ENCODE results near the gene ACE.
"Not testable (repeated sequence)": the region's sequence is repeated elsewhere in the genome, so short reads cannot be mapped to it uniquely, and the experiment has no call there.

ACE gene

DNA sequence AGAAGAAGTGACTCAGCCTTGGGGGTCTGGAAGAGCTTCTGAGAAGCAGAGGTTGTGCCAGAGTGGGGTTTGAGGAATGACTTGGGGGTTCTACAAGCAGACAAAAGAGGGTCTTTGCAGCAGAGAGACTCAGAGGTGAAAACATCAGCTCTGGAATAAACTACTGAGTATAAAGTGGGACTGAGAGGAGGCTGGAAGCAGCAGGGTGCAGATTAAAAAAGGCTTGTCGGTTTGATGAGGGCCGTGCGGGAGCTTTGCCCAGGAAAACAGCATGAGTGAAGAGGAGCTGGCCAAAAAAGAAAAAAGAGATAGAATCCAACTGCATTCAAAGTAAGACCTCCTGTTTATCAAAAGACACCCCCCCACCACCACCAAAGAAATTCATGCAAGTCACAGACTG, 13.1 kb upstream of the ACE start:
- no peaks in the 10 kb centered on the region for H3K36me3 ChIP-seq (replicated peaks in 1 of 2; ENCODE audit: control insufficient read depth in 2 of 2, insufficient read depth in 2 of 2, low read length in 2 of 2)
- peaks cover 0 to 2% of the 10 kb centered on the region in 2 donors for H3K4me1 ChIP-seq (ENCODE audit: control insufficient read depth in 2 of 2, insufficient read depth in 1 of 2, low read depth in 1 of 2, low read length in 2 of 2)
- no peak overlapping the region for H3K4me3 ChIP-seq (ENCODE audit: low read length in 2 of 2)
- H3K9me3 ChIP-seq (replicated peaks in 1 of 2; ENCODE audit: control insufficient read depth in 2 of 2, insufficient read depth in 1 of 2, low read depth in 1 of 2, low read length in 2 of 2) = no peaks in the 10 kb centered on the region
- H3K27ac ChIP-seq (replicated peaks; ENCODE audit: low read length) = no peak overlapping the region
- no peak overlapping the region for H2AFZ ChIP-seq (ENCODE audit: low read length)
- H2BK120ac ChIP-seq (ENCODE audit: low read depth, low read length) = no peak overlapping the region
- no peak overlapping the region for H2AK5ac ChIP-seq (ENCODE audit: low read depth, low read length)
- no peak overlapping the region for H3K9ac ChIP-seq (ENCODE audit: low read depth, low read length, poor library complexity)
- H4K91ac ChIP-seq (ENCODE audit: low read depth, low read length, poor library complexity) = no peak overlapping the region
- H2BK5ac ChIP-seq (ENCODE audit: low read length) = no peak overlapping the region
- H2BK12ac ChIP-seq (ENCODE audit: low read length) = no peak overlapping the region
- no CpG with 5 or more reads among the region's 3 CpGs for WGBS, 2 donors (ENCODE audit: extremely low coverage in 2 of 2, insufficient read length in 2 of 2, insufficient replicate concordance in 1 of 2)
- H2BK15ac ChIP-seq (ENCODE audit: low read length) = no peak overlapping the region
- DNase-seq (ENCODE audit: low spot score) = no peak
- H3K27me3 ChIP-seq (ENCODE audit: control insufficient read depth in 3 of 3, insufficient read depth in 3 of 3, low read depth in 1 of 3, low read length in 3 of 3) = peaks cover 0 to 20% (median 0%) of the 10 kb centered on the region in 3 experiments
- H3K4me2 ChIP-seq (ENCODE audit: insufficient read depth, low read length, poor library complexity, severe bottlenecking) = no peak overlapping the region
- no peak overlapping the region for H3K4ac ChIP-seq (ENCODE audit: low read length)
- H3K14ac ChIP-seq (ENCODE audit: low read length) = no peak overlapping the region
- no peak overlapping the region for H3K18ac ChIP-seq (ENCODE audit: low read length)
- no peak overlapping the region for H4K8ac ChIP-seq (ENCODE audit: low read depth, low read length)
- H3K79me1 ChIP-seq (ENCODE audit: low read depth, low read length) = no peaks in the 10 kb centered on the region
- no peak overlapping the region for H3K23ac ChIP-seq (ENCODE audit: low read depth, low read length, poor library complexity)

DNA sequence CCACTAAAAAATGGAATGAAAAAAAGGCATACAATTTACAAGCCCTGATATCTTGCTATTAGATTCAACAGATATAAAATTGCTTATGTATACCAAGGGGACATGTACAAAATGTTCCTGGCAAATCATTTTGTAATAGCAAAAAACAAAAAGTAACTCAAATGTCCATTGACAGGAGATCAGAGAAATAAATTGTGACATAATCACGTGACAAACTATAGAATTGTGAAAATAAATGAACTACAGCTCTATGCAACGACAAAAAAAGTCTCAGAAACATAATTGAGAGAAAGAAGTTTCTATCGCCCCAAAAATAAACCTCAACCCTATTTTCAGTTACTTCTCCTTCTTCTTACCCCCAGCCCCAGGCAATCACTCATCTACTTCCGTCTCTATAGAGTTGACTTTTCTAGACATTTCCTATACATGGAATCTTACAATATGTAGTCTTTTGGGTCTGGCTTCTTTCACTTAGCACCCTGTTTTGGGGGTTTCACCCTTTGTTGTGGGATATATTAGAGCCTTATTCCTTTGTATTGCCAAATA, 12.1 kb upstream of the ACE start:
- WGBS, 2 donors (ENCODE audit: extremely low coverage in 2 of 2, insufficient read length in 2 of 2, insufficient replicate concordance in 1 of 2) = no CpG with 5 or more reads among the region's 4 CpGs
- H2AFZ ChIP-seq (ENCODE audit: low read length) = no peak overlapping the region
- no peak overlapping the region for H2BK5ac ChIP-seq (ENCODE audit: low read length)
- no peak overlapping the region for H3K27ac ChIP-seq (replicated peaks; ENCODE audit: low read length)
- H2AK5ac ChIP-seq (ENCODE audit: low read depth, low read length) = no peak overlapping the region
- no peak overlapping the region for H4K91ac ChIP-seq (ENCODE audit: low read depth, low read length, poor library complexity)
- H3K79me1 ChIP-seq (ENCODE audit: low read depth, low read length) = no peaks in the 10 kb centered on the region
- no peak overlapping the region for H3K23ac ChIP-seq (ENCODE audit: low read depth, low read length, poor library complexity)
- peaks cover 0 to 19% (median 0%) of the 10 kb centered on the region in 3 experiments for H3K27me3 ChIP-seq (ENCODE audit: control insufficient read depth in 3 of 3, insufficient read depth in 3 of 3, low read depth in 1 of 3, low read length in 3 of 3)
- no peak overlapping the region for H2BK12ac ChIP-seq (ENCODE audit: low read length)
- no peak overlapping the region for H4K8ac ChIP-seq (ENCODE audit: low read depth, low read length)
- H3K18ac ChIP-seq (ENCODE audit: low read length) = no peak overlapping the region
- peaks cover 0 to 2% of the 10 kb centered on the region in 2 donors for H3K4me1 ChIP-seq (ENCODE audit: control insufficient read depth in 2 of 2, insufficient read depth in 1 of 2, low read depth in 1 of 2, low read length in 2 of 2)
- H2BK120ac ChIP-seq (ENCODE audit: low read depth, low read length) = no peak overlapping the region
- no peak overlapping the region for H2BK15ac ChIP-seq (ENCODE audit: low read length)
- H3K9ac ChIP-seq (ENCODE audit: low read depth, low read length, poor library complexity) = no peak overlapping the region
- H3K4ac ChIP-seq (ENCODE audit: low read length) = no peak overlapping the region
- H3K14ac ChIP-seq (ENCODE audit: low read length) = no peak overlapping the region
- H3K4me3 ChIP-seq (ENCODE audit: low read length in 2 of 2) = no peak overlapping the region
- no peak overlapping the region for H3K4me2 ChIP-seq (ENCODE audit: insufficient read depth, low read length, poor library complexity, severe bottlenecking)
- H3K9me3 ChIP-seq (replicated peaks in 1 of 2; ENCODE audit: control insufficient read depth in 2 of 2, insufficient read depth in 1 of 2, low read depth in 1 of 2, low read length in 2 of 2) = no peaks in the 10 kb centered on the region
- no peaks in the 10 kb centered on the region for H3K36me3 ChIP-seq (replicated peaks in 1 of 2; ENCODE audit: control insufficient read depth in 2 of 2, insufficient read depth in 2 of 2, low read length in 2 of 2)
- no peak for DNase-seq (ENCODE audit: low spot score)

DNA sequence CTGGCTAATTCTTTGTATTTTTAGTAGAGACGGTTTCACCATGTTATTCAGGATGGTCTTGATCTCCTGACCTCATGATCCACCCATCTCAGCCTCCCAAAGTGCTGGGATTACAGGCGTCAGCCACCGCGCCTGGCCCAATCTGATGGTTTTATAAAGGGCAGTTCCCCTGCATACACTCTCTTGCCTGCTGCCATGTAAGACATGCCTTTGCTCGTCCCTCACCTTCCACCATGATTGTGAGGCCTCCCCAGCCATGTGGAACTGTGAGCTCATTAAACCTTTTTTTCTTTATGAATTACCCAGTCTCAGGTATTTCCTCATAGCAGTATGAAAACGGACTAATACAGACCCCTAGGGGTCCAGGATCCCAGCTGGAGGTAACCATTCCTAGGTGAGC, 8.8 kb upstream of the ACE start:
- WGBS, 2 donors (ENCODE audit: extremely low coverage in 2 of 2, insufficient read length in 2 of 2, insufficient replicate concordance in 1 of 2) = no CpG with 5 or more reads among the region's 6 CpGs
- not testable (repeated sequence) for H3K4me1 ChIP-seq (ENCODE audit: control insufficient read depth in 2 of 2, insufficient read depth in 1 of 2, low read depth in 1 of 2, low read length in 2 of 2); DNase-seq (ENCODE audit: low spot score); H3K4me2 ChIP-seq (ENCODE audit: insufficient read depth, low read length, poor library complexity, severe bottlenecking); H3K9me3 ChIP-seq (replicated peaks in 1 of 2; ENCODE audit: control insufficient read depth in 2 of 2, insufficient read depth in 1 of 2, low read depth in 1 of 2, low read length in 2 of 2); H2BK15ac ChIP-seq (ENCODE audit: low read length); H2AK5ac ChIP-seq (ENCODE audit: low read depth, low read length); H2BK5ac ChIP-seq (ENCODE audit: low read length); H3K4me3 ChIP-seq (ENCODE audit: low read length in 2 of 2); H4K8ac ChIP-seq (ENCODE audit: low read depth, low read length); H3K14ac ChIP-seq (ENCODE audit: low read length); H3K9ac ChIP-seq (ENCODE audit: low read depth, low read length, poor library complexity); H4K91ac ChIP-seq (ENCODE audit: low read depth, low read length, poor library complexity); H2BK12ac ChIP-seq (ENCODE audit: low read length); H3K23ac ChIP-seq (ENCODE audit: low read depth, low read length, poor library complexity); H3K4ac ChIP-seq (ENCODE audit: low read length); H3K18ac ChIP-seq (ENCODE audit: low read length); H2BK120ac ChIP-seq (ENCODE audit: low read depth, low read length); H3K79me1 ChIP-seq (ENCODE audit: low read depth, low read length); H3K27ac ChIP-seq (replicated peaks; ENCODE audit: low read length); H3K36me3 ChIP-seq (replicated peaks in 1 of 2; ENCODE audit: control insufficient read depth in 2 of 2, insufficient read depth in 2 of 2, low read length in 2 of 2); H2AFZ ChIP-seq (ENCODE audit: low read length)
- peaks cover 0 to 23% (median 0%) of the 10 kb centered on the region in 3 experiments for H3K27me3 ChIP-seq (ENCODE audit: control insufficient read depth in 3 of 3, insufficient read depth in 3 of 3, low read depth in 1 of 3, low read length in 3 of 3)

DNA sequence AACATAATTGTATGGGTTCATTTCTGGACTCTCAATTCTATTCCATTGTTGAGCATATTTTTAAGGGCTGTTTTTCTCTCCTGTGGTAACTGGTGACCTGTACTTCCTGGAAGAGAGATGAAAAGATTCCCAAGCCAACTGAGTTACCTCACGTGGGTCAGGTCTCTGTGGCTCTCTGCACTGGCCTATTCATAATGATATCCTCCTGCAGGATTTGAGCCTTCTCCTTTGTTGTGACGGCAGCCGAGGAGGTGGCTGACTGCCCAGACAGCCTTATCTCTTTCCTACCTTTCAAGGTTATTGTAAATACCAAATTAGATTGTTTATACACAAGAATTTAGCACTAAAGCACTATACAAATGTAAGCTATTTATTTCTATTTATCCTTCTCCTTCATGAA, 2.7 kb upstream of the ACE start:
- Histone ChIP-seq H3K4me1 (ENCODE audit: control insufficient read depth in 2 of 2, insufficient read depth in 1 of 2, low read depth in 1 of 2, low read length in 2 of 2) (peaks cover 6 to 9% of the 10 kb centered on the region in 2 donors), H3K14ac (ENCODE audit: low read length) (no peak overlapping the region)

More for the DNA sequence above, 2.7 kb upstream of the ACE start:
- H2AK5ac ChIP-seq (ENCODE audit: low read depth, low read length) = no peak overlapping the region
- no peak overlapping the region for H3K4ac ChIP-seq (ENCODE audit: low read length)
- no peak overlapping the region for H2BK120ac ChIP-seq (ENCODE audit: low read depth, low read length)
- H3K27ac ChIP-seq (replicated peaks; ENCODE audit: low read length) = no peak overlapping the region
- no peak for DNase-seq (ENCODE audit: low spot score)
- no peak overlapping the region for H2BK15ac ChIP-seq (ENCODE audit: low read length)
- no peak overlapping the region for H2AFZ ChIP-seq (ENCODE audit: low read length)
- H4K91ac ChIP-seq (ENCODE audit: low read depth, low read length, poor library complexity) = no peak overlapping the region
- no peak overlapping the region for H3K23ac ChIP-seq (ENCODE audit: low read depth, low read length, poor library complexity)
- H3K9me3 ChIP-seq (replicated peaks in 1 of 2; ENCODE audit: control insufficient read depth in 2 of 2, insufficient read depth in 1 of 2, low read depth in 1 of 2, low read length in 2 of 2) = peaks cover 0 to 1% of the 10 kb centered on the region in 2 donors
- WGBS, 2 donors (ENCODE audit: extremely low coverage in 2 of 2, insufficient read length in 2 of 2, insufficient replicate concordance in 1 of 2) = no CpG with 5 or more reads among the region's 3 CpGs
- no peak overlapping the region for H2BK5ac ChIP-seq (ENCODE audit: low read length)
- no peaks in the 10 kb centered on the region for H3K36me3 ChIP-seq (replicated peaks in 1 of 2; ENCODE audit: control insufficient read depth in 2 of 2, insufficient read depth in 2 of 2, low read length in 2 of 2)
- no peak overlapping the region for H3K4me3 ChIP-seq (ENCODE audit: low read length in 2 of 2)
- no peaks in the 10 kb centered on the region for H3K79me1 ChIP-seq (ENCODE audit: low read depth, low read length)
- no peak overlapping the region for H3K4me2 ChIP-seq (ENCODE audit: insufficient read depth, low read length, poor library complexity, severe bottlenecking)
- H2BK12ac ChIP-seq (ENCODE audit: low read length) = no peak overlapping the region
- no peak overlapping the region for H3K18ac ChIP-seq (ENCODE audit: low read length)
- no peak overlapping the region for H4K8ac ChIP-seq (ENCODE audit: low read depth, low read length)
- H3K27me3 ChIP-seq (ENCODE audit: control insufficient read depth in 3 of 3, insufficient read depth in 3 of 3, low read depth in 1 of 3, low read length in 3 of 3) = peaks cover 11 to 60% (median 31%) of the 10 kb centered on the region in 3 experiments
- H3K9ac ChIP-seq (ENCODE audit: low read depth, low read length, poor library complexity) = no peak overlapping the region
